HEK293 (cell line): ENCODE data around the gene IGF1R.

ENCODE experiments used
- EGR2 ChIP-seq: fragments of 450-650 bp; formaldehyde crosslinking; IDR thresholded peaks from 2 replicates; pipeline ENCODE4 v1.5.1; 2016; ENCODE audit warnings: low read depth, missing biosample characterization, missing genetic modification characterization
- FEZF1 ChIP-seq: fragments of 450-650 bp; formaldehyde crosslinking; IDR thresholded peaks from 2 replicates; pipeline ENCODE4 v1.5.1; 2016; ENCODE audit warnings: missing biosample characterization, missing genetic modification characterization
- GLIS2 ChIP-seq: fragments of 450-650 bp; formaldehyde crosslinking; IDR thresholded peaks from 2 replicates; pipeline ENCODE4 v1.5.1; 2016; ENCODE audit warnings: missing biosample characterization, missing genetic modification characterization
- HOXD13 ChIP-seq: sonication (generic); formaldehyde crosslinking; IDR thresholded peaks from 2 replicates; pipeline ENCODE4 v1.8.0; 2022; ENCODE audit warnings: missing genetic modification reagents, borderline replicate concordance
- KLF7 ChIP-seq: fragments of 450-650 bp; formaldehyde crosslinking; IDR thresholded peaks from 2 replicates; pipeline ENCODE4 v1.5.1; 2016; ENCODE audit warnings: missing biosample characterization, missing genetic modification characterization, borderline replicate concordance
- KLF9 ChIP-seq: fragments of 450-650 bp; formaldehyde crosslinking; IDR thresholded peaks from 2 replicates; pipeline ENCODE4 v1.5.1; 2016; ENCODE audit warnings: missing biosample characterization, missing genetic modification characterization, low read depth
- PATZ1 ChIP-seq: fragments of 450-650 bp; formaldehyde crosslinking; IDR thresholded peaks from 2 replicates; pipeline ENCODE4 v1.5.1; 2016; ENCODE audit warnings: missing biosample characterization, missing genetic modification characterization
- PBX3 ChIP-seq: sonication (generic); formaldehyde crosslinking; IDR thresholded peaks from 2 replicates; pipeline ENCODE4 v1.8.1; 2022; ENCODE audit warnings: mild to moderate bottlenecking, moderate library complexity, missing genetic modification reagents
- SP2 ChIP-seq: fragments of 450-650 bp; formaldehyde crosslinking; IDR thresholded peaks from 2 replicates; pipeline ENCODE4 v1.5.1; 2016; ENCODE audit warnings: missing biosample characterization, missing genetic modification characterization
- YY2 ChIP-seq: fragments of 450-650 bp; formaldehyde crosslinking; IDR thresholded peaks from 2 replicates; pipeline ENCODE4 v1.5.1; 2016; ENCODE audit warnings: missing biosample characterization, missing genetic modification characterization
- ZBTB17 ChIP-seq: fragments of 450-650 bp; formaldehyde crosslinking; IDR thresholded peaks from 2 replicates; pipeline ENCODE4 v1.5.1; 2016; ENCODE audit warnings: missing biosample characterization, missing genetic modification characterization
- ZBTB21 ChIP-seq: fragments of 450-650 bp; formaldehyde crosslinking; IDR thresholded peaks from 2 replicates; pipeline ENCODE4 v1.5.1; 2017; ENCODE audit warnings: missing biosample characterization, missing genetic modification characterization
- ZBTB8A ChIP-seq: fragments of 450-650 bp; formaldehyde crosslinking; IDR thresholded peaks from 2 replicates; pipeline ENCODE4 v1.5.1; 2016; ENCODE audit warnings: missing biosample characterization, missing genetic modification characterization
- ZEB2 ChIP-seq: fragments of 450-650 bp; formaldehyde crosslinking; IDR thresholded peaks from 2 replicates; pipeline ENCODE4 v1.5.1; 2016; ENCODE audit warnings: missing biosample characterization, missing genetic modification characterization
- ZFHX2 ChIP-seq: fragments of 450-650 bp; formaldehyde crosslinking; conservative IDR thresholded peaks from 2 replicates; pipeline ENCODE4 v1.5.1; 2016; ENCODE audit warnings: missing biosample characterization, missing genetic modification characterization
- ZNF311 ChIP-seq: fragments of 450-650 bp; formaldehyde crosslinking; IDR thresholded peaks from 2 replicates; pipeline ENCODE4 v1.5.1; 2017; ENCODE audit warnings: missing biosample characterization, missing genetic modification characterization, borderline replicate concordance
- ZNF324 ChIP-seq: fragments of 450-650 bp; formaldehyde crosslinking; IDR thresholded peaks from 2 replicates; pipeline ENCODE4 v1.5.1; 2016; ENCODE audit warnings: missing biosample characterization, missing genetic modification characterization
- ZNF366 ChIP-seq: fragments of 450-650 bp; formaldehyde crosslinking; conservative IDR thresholded peaks from 2 replicates; pipeline ENCODE4 v1.5.1; 2016; ENCODE audit warnings: missing biosample characterization, missing genetic modification characterization
- ZNF394 ChIP-seq: fragments of 450-650 bp; formaldehyde crosslinking; IDR thresholded peaks from 2 replicates; pipeline ENCODE4 v1.5.1; 2016; ENCODE audit warnings: missing biosample characterization, missing genetic modification characterization, mild to moderate bottlenecking, moderate library complexity, borderline replicate concordance
- ZNF416 ChIP-seq: fragments of 450-650 bp; formaldehyde crosslinking; IDR thresholded peaks from 2 replicates; pipeline ENCODE4 v1.5.1; 2016; ENCODE audit warnings: missing biosample characterization, missing genetic modification characterization
- ZNF433 ChIP-seq: fragments of 450-650 bp; formaldehyde crosslinking; IDR thresholded peaks from 2 replicates; pipeline ENCODE4 v1.5.1; 2016; ENCODE audit warnings: missing biosample characterization, missing genetic modification characterization, low read depth
- ZNF571 ChIP-seq: fragments of 450-650 bp; formaldehyde crosslinking; IDR thresholded peaks from 2 replicates; pipeline ENCODE4 v1.5.0; 2017; ENCODE audit warnings: missing biosample characterization, missing genetic modification characterization
- ZNF585B ChIP-seq: fragments of 450-650 bp; formaldehyde crosslinking; IDR thresholded peaks from 2 replicates; pipeline ENCODE4 v1.5.1; 2016; ENCODE audit warnings: missing biosample characterization, missing genetic modification characterization
- ZNF654 ChIP-seq: fragments of 450-650 bp; formaldehyde crosslinking; IDR thresholded peaks from 2 replicates; pipeline ENCODE4 v1.5.1; 2016; ENCODE audit warnings: low read depth, missing biosample characterization, missing genetic modification characterization
- ZNF792 ChIP-seq: fragments of 450-650 bp; formaldehyde crosslinking; IDR thresholded peaks from 2 replicates; pipeline ENCODE4 v1.5.1; 2016; ENCODE audit warnings: missing biosample characterization, missing genetic modification characterization
- TF ChIP-seq, protein P1 (sequence below): fragments of 450-650 bp; formaldehyde crosslinking; IDR thresholded peaks from 2 replicates; pipeline ENCODE4 v1.5.1; 2016; ENCODE audit warnings: missing biosample characterization, missing genetic modification characterization
- TF ChIP-seq, protein P2 (sequence below): fragments of 450-650 bp; IDR thresholded peaks from 2 replicates; pipeline ENCODE4 v1.5.1; 2018; ENCODE audit warnings: missing biosample characterization, mild to moderate bottlenecking, missing genetic modification characterization
- TF ChIP-seq, protein P3 (sequence below): fragments of 450-650 bp; formaldehyde crosslinking; IDR thresholded peaks from 2 replicates; pipeline ENCODE4 v1.5.1; 2016; ENCODE audit warnings: missing biosample characterization, missing genetic modification characterization
- TF ChIP-seq, protein P4 (sequence below): fragments of 450-650 bp; formaldehyde crosslinking; IDR thresholded peaks from 2 replicates; pipeline ENCODE4 v1.5.1; 2017; ENCODE audit warnings: missing biosample characterization, mild to moderate bottlenecking, missing genetic modification characterization, moderate library complexity

The IGF1R gene

DNA sequence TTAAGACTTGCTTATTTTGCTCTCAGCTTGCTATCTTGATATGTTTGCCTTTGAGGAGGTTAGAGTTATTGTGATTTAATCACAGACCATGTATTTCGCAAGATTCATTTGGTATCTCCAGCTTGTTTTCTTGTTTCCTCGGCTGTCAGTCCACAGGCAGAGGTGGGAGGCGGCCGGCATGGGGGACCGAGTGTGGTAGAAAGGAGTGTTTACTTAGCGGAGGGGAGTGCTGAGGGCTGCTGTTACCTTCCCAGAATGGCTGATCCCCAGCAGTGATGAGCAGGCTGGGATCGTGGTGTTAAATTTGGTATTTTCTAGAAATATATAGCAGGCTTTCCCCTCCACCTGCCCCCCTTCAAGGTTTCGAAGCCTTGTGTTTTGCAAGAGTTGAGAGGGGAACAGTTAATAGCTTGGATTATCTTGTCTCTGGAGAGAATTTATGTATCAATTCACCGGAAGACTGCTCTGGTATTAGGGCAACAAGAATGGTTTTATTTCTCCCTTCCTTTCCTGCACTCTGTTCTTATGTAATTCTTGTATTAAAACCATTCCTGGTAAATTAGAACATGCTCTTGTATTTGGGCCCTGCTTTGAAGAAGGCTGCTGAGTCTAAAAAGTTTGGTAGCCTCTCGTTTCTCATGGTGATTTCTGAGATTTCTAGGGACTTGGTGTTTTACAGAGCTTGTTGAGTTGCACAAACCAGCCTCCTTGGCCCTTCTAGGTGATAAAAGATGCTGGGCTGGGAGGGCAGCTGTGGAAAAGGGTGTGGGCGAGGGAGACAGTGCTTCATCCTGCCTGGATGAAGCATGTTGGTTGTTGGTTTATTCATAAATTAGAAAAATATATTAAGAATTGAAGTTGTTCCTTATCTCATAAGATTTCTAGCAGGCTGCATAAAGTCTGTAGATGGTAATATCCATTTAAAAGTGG, 151.4 kb downstream of the IGF1R start (continued):
- TF ChIP-seq KLF7 (tag by site-specific recombination): no peak
- TF ChIP-seq YY2 (tag by site-specific recombination): no peak
- TF ChIP-seq ZNF792: no peak
- TF ChIP-seq PBX3: no peak
- no peak; the same call in none of the 2 replicates for TF ChIP-seq FEZF1 (tag by site-specific recombination)
- TF ChIP-seq ZNF416 (tag by site-specific recombination): no peak
- peak; percentile 41; the same call in 1 of the 2 replicates for TF ChIP-seq ZNF366
- TF ChIP-seq ZNF654 (tag by site-specific recombination): no peak
- TF ChIP-seq ZNF571 (tag by site-specific recombination): no peak
- peak; percentile 78 for TF ChIP-seq PATZ1 (tag by site-specific recombination)
- TF ChIP-seq ZBTB8A (tag by site-specific recombination): no peak
- TF ChIP-seq, protein P1, sequence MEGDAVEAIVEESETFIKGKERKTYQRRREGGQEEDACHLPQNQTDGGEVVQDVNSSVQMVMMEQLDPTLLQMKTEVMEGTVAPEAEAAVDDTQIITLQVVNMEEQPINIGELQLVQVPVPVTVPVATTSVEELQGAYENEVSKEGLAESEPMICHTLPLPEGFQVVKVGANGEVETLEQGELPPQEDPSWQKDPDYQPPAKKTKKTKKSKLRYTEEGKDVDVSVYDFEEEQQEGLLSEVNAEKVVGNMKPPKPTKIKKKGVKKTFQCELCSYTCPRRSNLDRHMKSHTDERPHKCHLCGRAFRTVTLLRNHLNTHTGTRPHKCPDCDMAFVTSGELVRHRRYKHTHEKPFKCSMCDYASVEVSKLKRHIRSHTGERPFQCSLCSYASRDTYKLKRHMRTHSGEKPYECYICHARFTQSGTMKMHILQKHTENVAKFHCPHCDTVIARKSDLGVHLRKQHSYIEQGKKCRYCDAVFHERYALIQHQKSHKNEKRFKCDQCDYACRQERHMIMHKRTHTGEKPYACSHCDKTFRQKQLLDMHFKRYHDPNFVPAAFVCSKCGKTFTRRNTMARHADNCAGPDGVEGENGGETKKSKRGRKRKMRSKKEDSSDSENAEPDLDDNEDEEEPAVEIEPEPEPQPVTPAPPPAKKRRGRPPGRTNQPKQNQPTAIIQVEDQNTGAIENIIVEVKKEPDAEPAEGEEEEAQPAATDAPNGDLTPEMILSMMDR (tag by site-specific recombination): no peak
- no peak for TF ChIP-seq ZBTB21
- no peak for TF ChIP-seq KLF9 (tag by site-specific recombination)
- no peak for TF ChIP-seq ZNF394 (tag by site-specific recombination)
- TF ChIP-seq ZEB2 (tag by site-specific recombination): peak; percentile 47
- TF ChIP-seq ZNF324: no peak
- no peak for TF ChIP-seq ZNF433 (tag by site-specific recombination)
- TF ChIP-seq SP2: 0 out of 2 replicates have a peak, but pooled peaks have one; percentile 9
- TF ChIP-seq GLIS2 (tag by site-specific recombination): peak; percentile 63
- TF ChIP-seq ZBTB17 (tag by site-specific recombination): peak; percentile 88
- peak; percentile 41; the same call in 1 of the 2 replicates for TF ChIP-seq ZFHX2 (tag by site-specific recombination)
- TF ChIP-seq, protein P2, sequence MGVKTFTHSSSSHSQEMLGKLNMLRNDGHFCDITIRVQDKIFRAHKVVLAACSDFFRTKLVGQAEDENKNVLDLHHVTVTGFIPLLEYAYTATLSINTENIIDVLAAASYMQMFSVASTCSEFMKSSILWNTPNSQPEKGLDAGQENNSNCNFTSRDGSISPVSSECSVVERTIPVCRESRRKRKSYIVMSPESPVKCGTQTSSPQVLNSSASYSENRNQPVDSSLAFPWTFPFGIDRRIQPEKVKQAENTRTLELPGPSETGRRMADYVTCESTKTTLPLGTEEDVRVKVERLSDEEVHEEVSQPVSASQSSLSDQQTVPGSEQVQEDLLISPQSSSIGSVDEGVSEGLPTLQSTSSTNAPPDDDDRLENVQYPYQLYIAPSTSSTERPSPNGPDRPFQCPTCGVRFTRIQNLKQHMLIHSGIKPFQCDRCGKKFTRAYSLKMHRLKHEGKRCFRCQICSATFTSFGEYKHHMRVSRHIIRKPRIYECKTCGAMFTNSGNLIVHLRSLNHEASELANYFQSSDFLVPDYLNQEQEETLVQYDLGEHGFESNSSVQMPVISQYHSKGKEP: no peak
- TF ChIP-seq, protein P3, sequence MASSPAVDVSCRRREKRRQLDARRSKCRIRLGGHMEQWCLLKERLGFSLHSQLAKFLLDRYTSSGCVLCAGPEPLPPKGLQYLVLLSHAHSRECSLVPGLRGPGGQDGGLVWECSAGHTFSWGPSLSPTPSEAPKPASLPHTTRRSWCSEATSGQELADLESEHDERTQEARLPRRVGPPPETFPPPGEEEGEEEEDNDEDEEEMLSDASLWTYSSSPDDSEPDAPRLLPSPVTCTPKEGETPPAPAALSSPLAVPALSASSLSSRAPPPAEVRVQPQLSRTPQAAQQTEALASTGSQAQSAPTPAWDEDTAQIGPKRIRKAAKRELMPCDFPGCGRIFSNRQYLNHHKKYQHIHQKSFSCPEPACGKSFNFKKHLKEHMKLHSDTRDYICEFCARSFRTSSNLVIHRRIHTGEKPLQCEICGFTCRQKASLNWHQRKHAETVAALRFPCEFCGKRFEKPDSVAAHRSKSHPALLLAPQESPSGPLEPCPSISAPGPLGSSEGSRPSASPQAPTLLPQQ: 0 out of 2 replicates have a peak, but pooled peaks have one; percentile 18
- TF ChIP-seq ZNF311 (tag by site-specific recombination): no peak
- TF ChIP-seq ZNF585B (tag by site-specific recombination): no peak
- TF ChIP-seq, protein P4, sequence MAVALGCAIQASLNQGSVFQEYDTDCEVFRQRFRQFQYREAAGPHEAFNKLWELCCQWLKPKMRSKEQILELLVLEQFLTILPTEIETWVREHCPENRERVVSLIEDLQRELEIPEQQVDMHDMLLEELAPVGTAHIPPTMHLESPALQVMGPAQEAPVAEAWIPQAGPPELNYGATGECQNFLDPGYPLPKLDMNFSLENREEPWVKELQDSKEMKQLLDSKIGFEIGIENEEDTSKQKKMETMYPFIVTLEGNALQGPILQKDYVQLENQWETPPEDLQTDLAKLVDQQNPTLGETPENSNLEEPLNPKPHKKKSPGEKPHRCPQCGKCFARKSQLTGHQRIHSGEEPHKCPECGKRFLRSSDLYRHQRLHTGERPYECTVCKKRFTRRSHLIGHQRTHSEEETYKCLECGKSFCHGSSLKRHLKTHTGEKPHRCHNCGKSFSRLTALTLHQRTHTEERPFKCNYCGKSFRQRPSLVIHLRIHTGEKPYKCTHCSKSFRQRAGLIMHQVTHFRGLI (tag by site-specific recombination): no peak
- no peak for TF ChIP-seq HOXD13 (CRISPR knock-in tag)
- no peak for TF ChIP-seq EGR2 (tag by site-specific recombination)
